PC-9 (cell line): ENCODE measurements around the gene UBE2E2.

ENCODE experiments used
- CTCF ChIP-seq: fragments of 200-600 bp; sonication (generic); conservative IDR thresholded peaks from 2 replicates; pipeline ENCODE4 v1.6.1; 2017; ENCODE audit warnings: mixed run types, antibody characterized with exemption, mild to moderate bottlenecking, moderate library complexity
- EZH2 ChIP-seq: fragments of 200-600 bp; sonication (generic); IDR thresholded peaks from 2 replicates; pipeline ENCODE4 v1.8.0; 2017; ENCODE audit warnings: antibody characterized with exemption, low read depth

DNA sequence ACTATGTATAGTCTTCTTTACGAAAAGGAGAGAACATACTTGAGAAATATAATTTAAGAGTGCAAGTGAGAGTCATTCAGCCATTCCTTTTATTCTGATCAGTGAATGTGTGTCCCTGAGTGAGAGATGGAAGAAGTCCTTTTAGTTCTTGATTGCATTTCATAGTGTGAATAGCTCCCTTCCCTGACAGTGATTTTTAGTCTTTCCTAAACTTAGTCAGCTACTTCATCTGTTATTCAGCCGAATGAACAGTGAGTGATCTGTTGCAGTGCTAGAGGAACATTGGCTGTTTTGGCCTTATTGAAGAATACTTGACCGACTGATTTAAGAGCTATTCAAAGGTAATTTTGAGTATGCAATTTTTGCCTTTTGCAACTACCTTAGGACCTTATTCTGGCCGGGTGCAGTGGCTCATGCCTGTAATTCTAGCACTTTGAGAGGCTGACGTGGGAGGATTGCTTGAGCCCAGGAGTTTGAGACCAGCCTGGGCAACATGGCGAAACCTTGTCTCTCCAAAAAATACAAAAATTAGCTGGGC lies 45.5 kb downstream of the UBE2E2 start:
- TF ChIP-seq EZH2 (no peak), CTCF (no peak)
